HepG2 (cell line): ENCODE results near the gene RAPGEF2. TPM values are rescaled to one million over a fixed set of nuclear protein-coding genes. Genes with fewer than 3 reads are reported as not detected.

ENCODE experiments used
- ATAC-seq: fragments of 200-7000 bp; cut with Tn5 transposase; 3 replicates; pipeline ENCODE4 v1.9.1; 2020; ENCODE audit warnings: mild to moderate bottlenecking, moderate library complexity
- BruUV-seq: library from RNA; stranded (reverse); fragments of 400-500 nt; replicated peaks from 2 replicates; lab custom pipeline; 2021; lab: Mats Ljungman, UMichigan
- CTCF ChIA-PET: fragments of 300-600 bp; formaldehyde crosslinking; extraction: SDS; loops from one replicate; lab custom pipeline; 2021; ENCODE audit warnings: low total read pairs, inconsistent platforms, low intra/inter-chr PET ratio; lab: Yijun Ruan, JAX
- POLR2A ChIA-PET: fragments of 350-600 bp; sonication (Branson Sonifier 250); formaldehyde crosslinking; loops from one replicate; lab custom pipeline; 2020; ENCODE audit warnings: antibody characterized with exemption, inconsistent platforms; lab: Yijun Ruan, JAX
- DNase-seq: peaks from one replicate; pipeline ENCODE4 v3.0.0-alpha.2; 2015; ENCODE audit warnings: low spot score
- FAIRE-seq: peaks from 3 replicates; lab custom pipeline; 2011; peaks lifted over from hg19 to GRCh38; lab: Jason Lieb, UNC
- H2AFZ ChIP-seq: one replicate; pipeline ENCODE4 v1.6.1; 2011; ENCODE audit warnings: low read length, inconsistent platforms
- H3K27ac ChIP-seq: fragments of 300-600 bp; 3 replicates; pipeline ENCODE4 v1.8.0; 2011; ENCODE audit warnings: mixed run types, mild to moderate bottlenecking, mixed read lengths, low read length, inconsistent platforms; ENCODE audit not compliant: insufficient read depth; ENCODE audit errors: extremely low read length
- H3K27me3 ChIP-seq, 2 experiments: fragments of 200-600 bp in 1 of 2; 2 replicates in 1 of 2; 3 replicates in 1 of 2; pipeline versions ENCODE4 v1.6.0 to v1.8.0; 2011; ENCODE audit warnings: low read length in 2 of 2, mild to moderate bottlenecking in 2 of 2, moderate library complexity in 2 of 2, inconsistent platforms in 1 of 2; ENCODE audit not compliant: insufficient read depth in 2 of 2, control insufficient read depth in 1 of 2
- H3K36me3 ChIP-seq, 2 experiments: fragments of 200-600 bp in 1 of 2; replicated peaks in 1 of 2; 2 replicates in 1 of 2; 3 replicates in 1 of 2; pipeline versions ENCODE4 v1.5.1 to v1.8.0; 2011; ENCODE audit warnings: low read length in 2 of 2, inconsistent platforms in 1 of 2; ENCODE audit not compliant: insufficient read depth in 2 of 2, control insufficient read depth in 1 of 2
- H3K4me1 ChIP-seq: 2 replicates; pipeline ENCODE4 v1.5.1; 2012; ENCODE audit warnings: low read length, inconsistent platforms; ENCODE audit not compliant: insufficient read depth
- H3K4me2 ChIP-seq: 2 replicates; pipeline ENCODE4 v1.6.0; 2011; ENCODE audit warnings: low read depth, low read length, inconsistent platforms
- H3K4me3 ChIP-seq, 3 experiments: fragments of 200-600 bp in 1 of 3; sonication (generic), shearing (Covaris generic) in 1 of 3; replicated peaks in 1 of 3; 2 replicates each; pipeline ENCODE4 v1.5.1; 2011 to 2016; ENCODE audit warnings: low read length in 3 of 3, inconsistent platforms in 2 of 3, low read depth in 2 of 3, mild to moderate bottlenecking in 2 of 3, control low read depth in 1 of 3, mixed read lengths in 1 of 3; ENCODE audit not compliant: insufficient read depth in 1 of 3
- H3K79me2 ChIP-seq: one replicate; pipeline ENCODE4 v1.6.1; 2011; ENCODE audit warnings: low read length, inconsistent platforms; ENCODE audit not compliant: insufficient read depth
- H3K9ac ChIP-seq: 2 replicates; pipeline ENCODE4 v1.6.0; 2011; ENCODE audit warnings: mild to moderate bottlenecking, low read depth, low read length, inconsistent platforms; ENCODE audit not compliant: insufficient read depth
- H3K9me3 ChIP-seq: 2 replicates; pipeline ENCODE4 v1.5.1; 2012; ENCODE audit warnings: mild to moderate bottlenecking, low read length
- H4K20me1 ChIP-seq: 2 replicates; pipeline ENCODE4 v1.6.0; 2011; ENCODE audit warnings: inconsistent platforms, mild to moderate bottlenecking, low read length, moderate library complexity; ENCODE audit not compliant: insufficient read depth
- FLYWCH1 ChIP-seq: sonication (generic); formaldehyde crosslinking; IDR thresholded peaks from 2 replicates; pipeline ENCODE4 v1.8.1; 2023; ENCODE audit warnings: mild to moderate bottlenecking, missing genetic modification reagents
- KLF11 ChIP-seq: IDR thresholded peaks from 2 replicates; pipeline ENCODE4 v1.6.1; 2016; ENCODE audit warnings: missing compliant biosample characterization
- NCOA2 ChIP-seq: sonication (generic); formaldehyde crosslinking; IDR thresholded peaks from 2 replicates; pipeline ENCODE4 v1.8.0; 2022; ENCODE audit warnings: inconsistent platforms
- NFKBIZ ChIP-seq: IDR thresholded peaks from 2 replicates; pipeline ENCODE4 v1.6.1; 2018; ENCODE audit warnings: missing genetic modification reagents, missing compliant biosample characterization
- YEATS2 ChIP-seq: sonication (generic); formaldehyde crosslinking; IDR thresholded peaks from 2 replicates; pipeline ENCODE4 v1.4.0; 2020; ENCODE audit warnings: missing genetic modification reagents, borderline replicate concordance
- ZBTB21 ChIP-seq: sonication (generic); formaldehyde crosslinking; IDR thresholded peaks from 2 replicates; pipeline ENCODE4 v1.4.0; 2020; ENCODE audit warnings: missing genetic modification reagents
- ZBTB8A ChIP-seq: sonication (generic); formaldehyde crosslinking; IDR thresholded peaks from 2 replicates; pipeline ENCODE4 v1.4.0; 2020; ENCODE audit warnings: mild to moderate bottlenecking, low read depth, missing genetic modification reagents, borderline replicate concordance
- ZFP36L2 ChIP-seq: sonication (generic); formaldehyde crosslinking; IDR thresholded peaks from 2 replicates; pipeline ENCODE4 v1.4.0; 2020; ENCODE audit warnings: missing genetic modification reagents
- ZKSCAN1 ChIP-seq: fragments of 150-350 bp; IDR thresholded peaks from 2 replicates; pipeline ENCODE4 v1.6.1; 2014; ENCODE audit warnings: low read length
- ZNF101 ChIP-seq: sonication (generic); formaldehyde crosslinking; IDR thresholded peaks from 2 replicates; pipeline ENCODE4 v1.4.0; 2020; ENCODE audit warnings: mild to moderate bottlenecking, low read depth, missing genetic modification reagents, borderline replicate concordance
- ZNF30 ChIP-seq: sonication (generic); formaldehyde crosslinking; IDR thresholded peaks from 2 replicates; pipeline ENCODE4 v1.5.0; 2020; ENCODE audit warnings: mild to moderate bottlenecking, missing genetic modification reagents
- ZNF607 ChIP-seq: sonication (generic); formaldehyde crosslinking; IDR thresholded peaks from 2 replicates; pipeline ENCODE4 v1.5.1; 2020; ENCODE audit warnings: missing genetic modification reagents, mild to moderate bottlenecking, borderline replicate concordance
- WGBS: methylation state at CpG from one replicate; pipeline ENCODE4 v1.1.6; 2017; ENCODE audit warnings: low lambda C conversion rate; 5-methylcytosine and 5-hydroxymethylcytosine counted together
- in situ Hi-C: cut with HindIII; loops from 2 replicates; pipeline ENCODE4 v1.10.0; 2017; ENCODE audit warnings: low pct_unique_long_range_greater_than_20kb; ENCODE audit not compliant: extremely low pct_ligation_motif_present
- intact Hi-C: fragments of 100-400 bp; cut with micrococcal nuclease; formaldehyde crosslinking; loops from one replicate; pipeline ENCODE4 v1.10.0; 2022; ENCODE audit not compliant: unreplicated experiment
- polyA plus RNA-seq, 8 experiments: library from polyadenylated mRNA; depleted of rRNA in 3 of 8; stranded (reverse) in 7 of 8; unstranded in 1 of 8; fragments of >200 nt; fragmentation: Illumina TruSeq in 4 of 8; extraction: Trizol in 4 of 8; gene quantifications; 2 replicates each; pipeline versions ENCODE4 v1.2.1 to v1.2.3, GENCODE V29; 2011 to 2016; ENCODE audit warnings: low read depth in 4 of 8, missing spikeins in 1 of 8, mixed read lengths in 1 of 8; ENCODE audit not compliant: insufficient read depth in 1 of 8
- total RNA-seq, 5 experiments: library from RNA; depleted of rRNA; stranded (reverse); fragments of >200 nt; fragmentation: Illumina TruSeq; extraction: Trizol; gene quantifications; 2 replicates each; pipeline ENCODE4 v1.2.3, GENCODE V29; 2016; ENCODE audit warnings: low read depth in 1 of 5
- TF ChIP-seq, protein P1 (sequence below): sonication (generic); formaldehyde crosslinking; IDR thresholded peaks from 2 replicates; pipeline ENCODE4 v1.4.0; 2020; ENCODE audit warnings: missing genetic modification reagents
- TF ChIP-seq, protein P2 (sequence below): sonication (generic); formaldehyde crosslinking; IDR thresholded peaks from 2 replicates; pipeline ENCODE4 v1.4.0; 2020; ENCODE audit warnings: mild to moderate bottlenecking, missing genetic modification reagents
- TF ChIP-seq, protein P3 (sequence below): sonication (generic); formaldehyde crosslinking; IDR thresholded peaks from 2 replicates; pipeline ENCODE4 v1.4.0; 2020; ENCODE audit warnings: missing genetic modification reagents, borderline replicate concordance

RAPGEF2 gene
- total and polyA plus RNA-seq, 2 of the 13 experiments (the other 11 are each of a cell fraction or from before 2014, with no cell fraction given), result 19.2 to 23.0 TPM

GRCh38 chr4:159144112-159144694 lies 41.3 kb downstream of the RAPGEF2 start (continued):
- TF ChIP-seq, protein P1, sequence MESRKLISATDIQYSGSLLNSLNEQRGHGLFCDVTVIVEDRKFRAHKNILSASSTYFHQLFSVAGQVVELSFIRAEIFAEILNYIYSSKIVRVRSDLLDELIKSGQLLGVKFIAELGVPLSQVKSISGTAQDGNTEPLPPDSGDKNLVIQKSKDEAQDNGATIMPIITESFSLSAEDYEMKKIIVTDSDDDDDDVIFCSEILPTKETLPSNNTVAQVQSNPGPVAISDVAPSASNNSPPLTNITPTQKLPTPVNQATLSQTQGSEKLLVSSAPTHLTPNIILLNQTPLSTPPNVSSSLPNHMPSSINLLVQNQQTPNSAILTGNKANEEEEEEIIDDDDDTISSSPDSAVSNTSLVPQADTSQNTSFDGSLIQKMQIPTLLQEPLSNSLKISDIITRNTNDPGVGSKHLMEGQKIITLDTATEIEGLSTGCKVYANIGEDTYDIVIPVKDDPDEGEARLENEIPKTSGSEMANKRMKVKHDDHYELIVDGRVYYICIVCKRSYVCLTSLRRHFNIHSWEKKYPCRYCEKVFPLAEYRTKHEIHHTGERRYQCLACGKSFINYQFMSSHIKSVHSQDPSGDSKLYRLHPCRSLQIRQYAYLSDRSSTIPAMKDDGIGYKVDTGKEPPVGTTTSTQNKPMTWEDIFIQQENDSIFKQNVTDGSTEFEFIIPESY, result no peak
- TF ChIP-seq ZKSCAN1, result no peak

DNA sequence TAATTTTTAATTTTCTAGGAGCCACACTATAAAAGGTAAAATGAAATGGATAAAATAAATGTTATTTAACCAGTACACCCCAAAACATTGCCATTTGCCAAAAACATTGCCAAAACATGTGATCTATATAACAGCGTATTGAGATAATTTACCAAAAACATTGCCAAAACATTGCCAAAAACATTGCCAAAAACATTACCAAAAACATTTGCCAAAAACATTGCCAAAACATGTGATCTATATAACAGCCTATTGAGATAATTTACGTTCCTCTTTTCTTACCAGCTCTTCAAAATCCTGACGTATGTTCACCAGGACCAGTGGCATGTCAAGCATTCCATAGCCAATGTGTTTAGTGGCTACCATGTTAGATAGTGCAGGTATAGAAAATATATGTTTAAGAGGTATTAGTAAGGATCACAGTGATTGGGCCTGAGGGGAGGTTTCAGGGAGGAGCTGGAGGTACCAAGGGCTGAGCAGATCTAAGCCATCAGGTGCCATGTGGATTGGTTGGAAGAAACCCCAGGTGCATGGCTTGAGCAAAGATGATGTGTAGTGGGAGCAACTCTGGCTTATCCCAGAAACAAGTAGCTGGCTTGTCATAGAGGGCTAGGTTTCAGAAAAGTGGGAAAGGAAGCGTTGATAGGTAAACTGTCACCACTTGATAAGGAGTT lies 42.6 kb downstream of the RAPGEF2 start:
- H3K36me3 ChIP-seq, result no peaks in the 10 kb centered on the region
- no peak overlapping the region for H3K4me3 ChIP-seq
- no peak overlapping the region for H2AFZ ChIP-seq
- peaks cover 21% of the 10 kb centered on the region for H3K79me2 ChIP-seq
- WGBS, result 98% methylated on average over 4 of the region's 4 CpGs
- intact Hi-C loops (no loop called here), in situ Hi-C loops (no loop called here)
- no peak overlapping the region for H3K9ac ChIP-seq
- DNase-seq, result no peak
- no peaks in the 10 kb centered on the region for H3K27me3 ChIP-seq
- no peak overlapping the region for H3K4me2 ChIP-seq
- H4K20me1 ChIP-seq, result no peaks in the 10 kb centered on the region; the same call in 1 of the 2 replicates
- no peak overlapping the region for H3K27ac ChIP-seq
- CTCF ChIA-PET, result no interaction called here
- no peaks in the 10 kb centered on the region for H3K9me3 ChIP-seq
- ATAC-seq, result no peak
- POLR2A ChIA-PET, result no interaction called here
- peaks cover 13% of the 10 kb centered on the region for H3K4me1 ChIP-seq
- BruUV-seq, result no TSS peak
- no peak for FAIRE-seq
- TF ChIP-seq ZNF607, result no peak
- TF ChIP-seq ZBTB8A (CRISPR knock-in tag), result no peak
- TF ChIP-seq ZNF101 (CRISPR knock-in tag), result no peak
- TF ChIP-seq NFKBIZ (CRISPR knock-in tag), result no peak
- no peak for TF ChIP-seq NCOA2
- TF ChIP-seq, protein P2, sequence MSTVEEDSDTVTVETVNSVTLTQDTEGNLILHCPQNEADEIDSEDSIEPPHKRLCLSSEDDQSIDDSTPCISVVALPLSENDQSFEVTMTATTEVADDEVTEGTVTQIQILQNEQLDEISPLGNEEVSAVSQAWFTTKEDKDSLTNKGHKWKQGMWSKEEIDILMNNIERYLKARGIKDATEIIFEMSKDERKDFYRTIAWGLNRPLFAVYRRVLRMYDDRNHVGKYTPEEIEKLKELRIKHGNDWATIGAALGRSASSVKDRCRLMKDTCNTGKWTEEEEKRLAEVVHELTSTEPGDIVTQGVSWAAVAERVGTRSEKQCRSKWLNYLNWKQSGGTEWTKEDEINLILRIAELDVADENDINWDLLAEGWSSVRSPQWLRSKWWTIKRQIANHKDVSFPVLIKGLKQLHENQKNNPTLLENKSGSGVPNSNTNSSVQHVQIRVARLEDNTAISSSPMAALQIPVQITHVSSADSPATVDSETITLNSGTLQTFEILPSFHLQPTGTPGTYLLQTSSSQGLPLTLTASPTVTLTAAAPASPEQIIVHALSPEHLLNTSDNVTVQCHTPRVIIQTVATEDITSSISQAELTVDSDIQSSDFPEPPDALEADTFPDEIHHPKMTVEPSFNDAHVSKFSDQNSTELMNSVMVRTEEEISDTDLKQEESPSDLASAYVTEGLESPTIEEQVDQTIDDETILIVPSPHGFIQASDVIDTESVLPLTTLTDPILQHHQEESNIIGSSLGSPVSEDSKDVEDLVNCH (CRISPR knock-in tag), result no peak
- no peak for TF ChIP-seq FLYWCH1 (CRISPR knock-in tag)
- TF ChIP-seq KLF11 (CRISPR knock-in tag), result no peak
- no peak for TF ChIP-seq ZNF30 (CRISPR knock-in tag)
- TF ChIP-seq ZBTB21 (CRISPR knock-in tag), result no peak
- no peak for TF ChIP-seq YEATS2
- TF ChIP-seq, protein P3, sequence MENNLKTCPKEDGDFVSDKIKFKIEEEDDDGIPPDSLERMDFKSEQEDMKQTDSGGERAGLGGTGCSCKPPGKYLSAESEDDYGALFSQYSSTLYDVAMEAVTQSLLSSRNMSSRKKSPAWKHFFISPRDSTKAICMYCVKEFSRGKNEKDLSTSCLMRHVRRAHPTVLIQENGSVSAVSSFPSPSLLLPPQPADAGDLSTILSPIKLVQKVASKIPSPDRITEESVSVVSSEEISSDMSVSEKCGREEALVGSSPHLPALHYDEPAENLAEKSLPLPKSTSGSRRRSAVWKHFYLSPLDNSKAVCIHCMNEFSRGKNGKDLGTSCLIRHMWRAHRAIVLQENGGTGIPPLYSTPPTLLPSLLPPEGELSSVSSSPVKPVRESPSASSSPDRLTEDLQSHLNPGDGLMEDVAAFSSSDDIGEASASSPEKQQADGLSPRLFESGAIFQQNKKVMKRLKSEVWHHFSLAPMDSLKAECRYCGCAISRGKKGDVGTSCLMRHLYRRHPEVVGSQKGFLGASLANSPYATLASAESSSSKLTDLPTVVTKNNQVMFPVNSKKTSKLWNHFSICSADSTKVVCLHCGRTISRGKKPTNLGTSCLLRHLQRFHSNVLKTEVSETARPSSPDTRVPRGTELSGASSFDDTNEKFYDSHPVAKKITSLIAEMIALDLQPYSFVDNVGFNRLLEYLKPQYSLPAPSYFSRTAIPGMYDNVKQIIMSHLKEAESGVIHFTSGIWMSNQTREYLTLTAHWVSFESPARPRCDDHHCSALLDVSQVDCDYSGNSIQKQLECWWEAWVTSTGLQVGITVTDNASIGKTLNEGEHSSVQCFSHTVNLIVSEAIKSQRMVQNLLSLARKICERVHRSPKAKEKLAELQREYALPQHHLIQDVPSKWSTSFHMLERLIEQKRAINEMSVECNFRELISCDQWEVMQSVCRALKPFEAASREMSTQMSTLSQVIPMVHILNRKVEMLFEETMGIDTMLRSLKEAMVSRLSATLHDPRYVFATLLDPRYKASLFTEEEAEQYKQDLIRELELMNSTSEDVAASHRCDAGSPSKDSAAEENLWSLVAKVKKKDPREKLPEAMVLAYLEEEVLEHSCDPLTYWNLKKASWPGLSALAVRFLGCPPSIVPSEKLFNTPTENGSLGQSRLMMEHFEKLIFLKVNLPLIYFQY (CRISPR knock-in tag), result no peak
- no peak for TF ChIP-seq ZFP36L2 (CRISPR knock-in tag)
